ENCODE data around the gene SPECC1.
"Not testable (repeated sequence)": the region's sequence is repeated elsewhere in the genome, so short reads cannot be mapped to it uniquely, and the experiment has no call there.

SPECC1 gene

DNA sequence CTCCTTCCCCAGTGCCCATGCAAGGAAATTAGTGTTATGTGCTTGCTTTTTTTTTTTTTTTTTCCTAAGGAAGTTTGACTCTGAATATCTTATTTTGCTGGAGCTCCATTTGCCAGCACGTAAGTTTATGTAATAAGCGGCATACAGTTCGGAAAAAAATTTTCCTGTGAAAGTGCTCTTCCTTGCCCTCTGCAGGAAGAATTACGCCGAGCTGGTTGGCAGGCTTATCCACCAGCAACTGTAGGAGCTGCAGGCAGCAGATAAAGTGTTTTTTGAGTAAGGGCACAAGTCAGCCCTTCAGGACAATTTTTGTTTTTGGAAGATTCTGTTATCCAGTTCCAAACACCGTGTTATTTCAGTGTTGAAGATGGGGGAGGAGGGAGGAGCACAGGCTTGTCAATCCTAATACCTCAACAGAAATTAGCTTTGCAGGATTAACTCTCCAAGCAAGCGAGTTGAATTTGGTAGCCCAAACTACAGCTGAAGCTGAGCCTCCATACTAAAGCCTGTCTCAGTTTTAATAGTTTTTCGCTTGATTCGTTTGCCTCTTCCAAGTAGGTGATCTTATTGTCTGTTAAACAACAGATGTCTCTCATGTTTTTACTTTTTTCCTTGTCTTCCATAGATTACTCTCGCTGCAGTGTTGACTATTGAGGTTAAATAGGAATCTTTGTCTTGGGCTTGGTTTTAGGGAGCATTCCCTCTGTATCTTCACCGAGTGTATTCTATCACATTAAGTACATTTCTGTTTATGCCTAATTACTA, 1.1 kb downstream of the SPECC1 start:
- peak; percentile 21 for DNase-seq

DNA sequence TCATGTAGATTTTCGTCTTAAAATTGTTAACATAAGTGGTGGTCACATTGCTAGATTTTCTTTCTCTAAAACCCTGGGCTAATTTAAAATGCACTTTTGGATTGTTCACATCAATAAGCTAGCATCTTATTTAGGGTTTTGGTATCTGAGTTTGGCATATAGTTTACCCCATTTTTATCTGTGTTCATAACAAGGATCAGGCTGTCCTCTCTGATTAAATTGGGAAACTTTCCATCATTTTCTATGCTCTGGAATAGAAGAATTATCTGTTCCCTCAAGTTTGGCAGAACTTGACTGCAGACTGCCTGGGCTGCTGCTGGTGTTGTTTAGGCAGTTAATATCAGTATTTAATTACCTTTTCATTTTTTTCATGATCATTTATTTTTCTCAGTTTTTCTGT, 1.8 kb downstream of the SPECC1 start:
- DNase-seq, result no peak

DNA sequence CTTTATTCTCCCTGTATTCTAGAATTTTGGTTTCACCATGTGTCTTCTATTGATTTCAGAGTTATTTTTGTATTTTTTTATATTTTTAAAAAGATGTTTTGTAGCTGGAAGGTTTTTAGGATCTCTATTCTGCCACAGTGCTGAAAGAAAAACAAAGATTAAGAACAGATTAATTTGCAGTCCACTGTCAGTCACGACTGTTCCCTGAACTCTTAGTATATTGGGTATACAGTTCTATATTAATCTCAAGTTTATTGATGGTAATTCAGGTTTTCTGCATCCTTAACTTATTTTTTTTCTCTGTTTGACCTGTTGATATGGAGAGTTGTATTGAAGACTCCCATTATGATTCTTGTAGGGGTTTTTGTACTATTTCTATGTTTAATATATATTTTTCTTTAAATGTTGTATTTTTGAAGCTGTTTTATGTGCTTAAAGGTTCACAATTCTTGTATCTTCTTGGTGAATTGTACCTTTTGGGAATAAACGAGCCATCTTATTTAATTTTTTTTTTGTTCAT, 2.9 kb downstream of the SPECC1 start:
- no peak for DNase-seq

DNA sequence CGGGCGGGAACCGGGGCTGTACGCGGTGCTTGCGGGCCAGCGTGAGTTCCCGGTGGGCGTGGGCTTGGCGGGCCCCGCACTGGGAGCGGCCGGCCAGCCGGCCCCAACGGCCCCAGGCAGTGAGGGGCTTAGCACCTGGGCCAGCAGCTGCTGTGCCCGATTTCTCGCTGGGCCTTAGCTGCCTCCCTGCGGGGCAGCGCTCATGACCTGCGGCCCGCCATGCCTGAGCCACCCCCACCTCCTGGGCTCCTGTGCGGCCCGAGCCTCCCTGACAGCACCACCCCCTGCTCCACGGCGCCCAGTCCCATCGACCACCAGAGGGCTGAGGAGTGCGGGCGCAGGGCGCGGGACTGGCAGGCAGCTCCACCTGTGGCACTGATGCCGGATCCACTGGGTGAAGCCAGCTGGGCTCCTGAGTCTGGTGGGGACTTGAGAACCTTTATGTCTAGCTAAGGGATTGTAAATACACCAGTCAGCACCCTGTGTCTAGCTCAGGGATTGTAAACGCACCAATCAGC, 7.4 kb downstream of the SPECC1 start:
- not testable (repeated sequence) for DNase-seq

DNA sequence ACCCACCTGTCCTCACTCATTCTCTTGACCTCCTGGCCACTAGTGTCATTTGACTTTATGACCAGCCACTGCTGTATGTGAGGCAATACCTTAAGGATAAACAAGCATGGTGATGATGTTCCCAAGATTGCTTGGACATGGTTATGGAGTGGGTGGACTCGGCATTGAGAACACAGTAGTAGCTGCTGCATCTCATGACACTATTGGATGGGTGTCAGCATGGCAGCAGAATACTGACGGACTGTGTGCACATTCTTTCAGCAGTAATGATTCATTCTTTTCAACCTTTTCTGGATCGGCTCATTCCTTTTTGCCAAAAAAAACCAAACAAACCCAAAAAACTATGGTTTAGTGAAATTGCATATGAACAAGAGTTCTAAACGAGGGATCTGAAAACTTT, 13.5 kb downstream of the SPECC1 start:
- DNase-seq, result no peak

DNA sequence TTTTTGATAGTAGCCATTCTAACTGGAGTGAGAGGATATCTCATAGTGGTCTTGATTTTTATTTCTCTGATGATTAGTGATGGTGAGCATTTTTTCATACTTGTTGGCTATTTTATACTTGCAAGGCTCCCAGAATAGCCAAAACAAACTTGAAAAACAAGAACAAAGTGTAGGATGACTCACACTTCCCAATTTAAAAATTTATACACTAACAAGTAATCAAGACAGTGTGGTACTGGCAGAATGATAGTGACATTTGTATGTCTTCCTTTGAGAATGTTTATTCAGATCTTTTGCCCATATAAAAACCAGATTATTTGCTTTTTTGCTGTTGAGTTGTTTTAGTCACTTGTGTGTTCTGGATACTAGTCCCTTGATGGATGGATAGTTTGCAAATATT, 17.8 kb downstream of the SPECC1 start:
- DNase-seq, result no peak

DNA sequence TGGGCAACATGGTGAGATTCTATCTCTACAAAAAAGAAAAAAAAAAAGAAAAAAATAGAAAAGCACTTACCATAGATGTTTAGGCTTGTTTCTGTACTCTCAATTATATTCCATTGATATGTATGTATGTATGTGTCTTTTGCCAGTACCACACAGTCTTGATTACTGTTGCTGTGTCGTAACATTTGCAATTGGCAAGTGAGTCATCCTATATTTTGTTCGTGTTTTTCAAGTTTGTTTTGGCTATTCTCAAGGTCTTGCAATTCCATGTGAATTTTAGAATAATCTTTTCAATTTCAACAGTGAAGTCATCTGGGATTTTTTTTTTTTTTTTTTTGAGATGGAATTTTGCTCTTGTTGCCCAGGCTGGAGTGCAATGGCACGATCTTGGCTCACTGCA, 19.3 kb downstream of the SPECC1 start:
- no peak for DNase-seq

DNA sequence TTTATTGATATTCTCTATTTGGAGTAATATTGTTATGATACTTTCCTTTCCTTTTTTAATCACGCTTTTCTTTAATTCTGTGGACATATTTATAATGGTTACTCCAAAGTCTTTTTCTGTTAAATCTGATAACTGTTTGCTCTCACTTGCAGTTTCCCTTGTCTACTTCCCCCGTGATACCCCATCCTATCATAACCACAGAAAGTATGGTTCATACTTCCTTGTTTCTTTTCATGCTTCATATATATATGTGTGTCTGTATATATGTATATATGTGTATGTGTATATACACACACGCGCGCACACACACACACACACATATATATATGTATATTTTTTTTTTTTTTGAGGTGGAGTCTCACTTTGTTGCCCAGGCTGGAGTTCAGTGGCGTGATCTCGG, 23.5 kb downstream of the SPECC1 start:
- no peak for DNase-seq

DNA sequence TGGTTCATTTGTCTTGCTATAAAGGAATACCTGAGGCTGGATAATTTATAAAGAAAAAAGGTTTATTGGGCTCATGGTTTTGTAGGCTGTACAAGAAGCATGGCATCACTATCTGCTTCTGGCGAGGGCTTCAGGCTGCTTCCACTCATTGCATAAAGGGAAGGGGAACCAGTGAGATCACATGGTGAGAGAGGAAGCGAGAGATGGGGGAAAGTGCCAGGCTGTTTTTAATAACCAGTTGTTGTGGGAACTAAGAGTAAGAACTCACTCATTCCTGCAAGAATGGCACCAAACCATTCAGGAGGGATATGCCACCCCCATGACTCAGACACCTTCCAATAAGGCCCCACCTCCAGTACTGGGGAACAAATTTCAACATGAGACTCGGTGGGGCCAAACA, 24.3 kb downstream of the SPECC1 start:
- no peak for DNase-seq

DNA sequence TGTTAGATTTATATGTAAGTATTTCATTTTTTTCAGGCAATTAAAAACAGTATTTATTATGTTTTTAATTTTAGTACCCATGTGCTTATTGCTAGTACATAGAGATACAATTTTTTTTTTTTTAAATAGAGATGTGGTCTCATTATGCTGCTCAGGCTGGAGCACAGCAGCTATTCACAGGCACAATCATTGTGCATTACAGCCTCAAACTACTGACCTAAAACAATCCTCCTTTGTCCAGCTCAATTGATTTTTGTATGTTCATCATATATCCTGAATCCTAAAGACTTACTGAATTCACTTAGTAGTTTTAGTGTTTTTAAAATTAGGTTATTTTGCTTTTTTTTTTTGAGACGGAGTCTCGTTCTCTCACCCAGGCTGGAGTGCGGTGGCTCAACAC, 26.3 kb downstream of the SPECC1 start:
- DNase-seq, result no peak

DNA sequence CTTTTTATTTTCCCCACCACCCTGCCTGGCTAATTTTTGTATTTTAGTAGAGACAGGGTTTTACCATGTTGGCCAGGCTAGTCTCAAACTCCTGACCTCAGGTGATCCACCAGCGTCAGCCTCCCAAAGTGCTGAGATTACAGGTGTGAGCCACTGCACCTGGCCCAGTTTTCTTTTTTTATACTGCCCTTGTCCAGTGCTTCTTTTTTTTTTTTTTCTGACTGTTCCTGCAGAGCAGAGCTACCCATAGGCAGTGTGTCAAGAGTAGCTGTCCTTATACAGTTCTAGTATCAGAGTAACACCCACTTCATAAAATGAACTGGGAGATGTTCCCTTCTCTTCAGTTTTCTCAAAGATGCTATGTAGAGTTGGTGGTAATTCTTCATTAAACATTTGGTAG, 28.1 kb downstream of the SPECC1 start:
- not testable (repeated sequence) for DNase-seq

DNA sequence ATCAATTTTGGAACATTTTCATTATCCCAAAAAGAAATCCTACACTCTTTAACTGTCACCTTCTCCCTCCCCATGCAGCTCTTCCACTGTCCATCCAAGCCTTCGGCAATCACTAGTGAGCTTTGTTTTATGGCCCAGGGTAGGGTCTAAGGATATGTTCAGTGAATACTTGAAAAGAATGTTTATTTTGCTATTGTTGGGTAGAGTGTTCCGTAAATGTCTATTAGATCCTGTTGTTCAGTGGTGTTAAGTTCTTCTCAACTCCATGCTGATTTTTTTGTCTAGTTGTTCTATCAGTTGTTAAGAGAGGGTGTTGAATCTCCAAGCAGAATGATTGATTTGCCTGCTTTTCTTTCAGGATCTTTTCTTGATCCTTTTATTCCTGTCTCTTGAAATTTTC, 29.9 kb downstream of the SPECC1 start:
- no peak for DNase-seq

DNA sequence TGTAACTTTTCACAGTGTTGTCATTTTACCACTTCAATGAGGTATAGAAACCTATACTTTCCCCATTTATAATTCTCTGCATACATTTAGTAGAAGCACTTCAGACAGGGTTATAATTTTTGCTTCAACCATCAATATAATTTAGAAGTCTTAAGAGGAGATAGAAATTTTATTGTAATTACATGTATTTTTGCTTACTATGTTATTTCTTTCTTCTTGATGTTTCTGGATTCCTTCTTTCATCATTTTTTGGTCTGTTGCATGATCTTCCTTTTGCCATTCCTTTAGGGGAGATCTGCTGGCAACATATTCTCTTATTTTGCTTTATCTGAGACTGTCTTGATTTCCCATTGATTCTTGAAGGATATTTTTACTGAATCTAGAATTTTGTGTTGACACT, 31.1 kb downstream of the SPECC1 start:
- DNase-seq, result no peak

DNA sequence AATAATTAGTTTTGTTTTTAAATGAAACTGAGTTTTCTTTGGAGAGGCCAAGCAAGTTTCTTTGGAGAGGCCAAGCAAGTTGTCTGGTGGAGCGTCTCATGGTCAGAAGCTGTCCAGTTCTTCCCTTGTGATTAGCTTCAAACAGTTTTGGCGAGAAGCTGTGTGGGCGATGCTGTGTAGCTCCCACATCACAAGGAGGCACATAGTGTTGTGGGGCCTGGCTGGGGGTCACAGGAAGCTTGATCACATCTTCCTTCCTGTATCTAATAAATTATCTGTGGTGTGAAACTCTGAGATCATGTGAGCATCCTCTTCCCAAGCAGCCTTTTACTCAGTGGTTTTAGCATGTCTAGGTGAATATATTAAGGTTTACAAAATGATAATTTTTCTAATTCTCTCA, 33.9 kb downstream of the SPECC1 start:
- DNase-seq, result no peak

DNA sequence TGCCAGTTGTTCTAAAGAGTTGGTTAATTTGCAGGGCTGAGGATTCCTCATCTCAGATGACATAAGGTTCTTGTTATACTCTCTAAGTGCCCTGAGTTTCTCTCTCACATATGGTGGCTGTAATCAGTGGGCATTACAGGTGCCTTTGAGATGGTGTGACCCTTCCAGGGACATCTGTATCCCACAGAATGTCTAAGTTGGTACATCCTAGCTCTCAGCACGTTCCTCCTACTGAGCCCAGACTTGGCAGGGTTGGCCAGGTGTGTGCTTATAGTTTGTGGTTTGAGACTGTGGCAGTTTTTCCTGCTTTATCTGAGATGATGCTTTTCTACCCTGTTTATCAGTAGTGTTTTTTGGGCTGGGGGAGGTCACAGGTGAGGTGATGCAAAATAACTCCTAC, 36.3 kb downstream of the SPECC1 start:
- DNase-seq, result no peak

DNA sequence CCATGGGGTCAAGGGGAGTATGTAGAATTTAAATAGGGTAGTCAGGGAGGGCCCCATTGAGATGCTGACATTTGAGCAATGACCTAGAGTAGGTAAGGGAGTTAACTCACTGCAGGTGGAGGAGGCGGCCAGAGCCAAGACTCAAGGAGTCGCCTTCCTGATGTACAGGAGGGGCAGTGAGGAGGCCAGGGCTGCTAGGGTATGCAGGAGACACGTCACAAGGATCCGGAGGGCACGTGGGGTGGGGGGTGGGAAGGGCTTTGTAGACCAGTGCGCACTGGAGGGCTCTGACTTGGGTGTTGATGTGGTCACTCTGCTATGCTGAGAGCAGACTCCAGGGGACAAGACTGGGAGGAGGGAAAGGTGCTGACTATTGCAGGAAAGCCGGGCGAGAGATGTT, 37.5 kb downstream of the SPECC1 start:
- no peak for DNase-seq

DNA sequence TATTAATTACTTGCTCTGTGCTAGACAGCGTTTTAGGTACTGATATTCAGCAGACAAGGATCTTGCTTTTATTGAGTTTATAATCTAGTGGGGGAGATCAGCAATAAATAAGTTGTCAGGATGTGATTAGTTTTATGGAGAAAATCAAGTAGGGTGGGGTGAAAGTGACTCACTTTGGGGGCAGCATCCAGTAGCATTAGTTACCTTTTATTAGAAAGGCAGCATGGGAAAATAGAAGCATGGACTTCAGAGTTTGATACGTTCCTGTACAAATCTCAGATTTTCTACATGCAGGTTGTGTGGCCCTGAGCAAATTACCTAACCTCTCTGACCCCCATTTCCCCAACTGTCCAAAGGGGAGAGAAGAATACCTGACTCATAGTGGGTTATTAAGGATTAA, 42.5 kb downstream of the SPECC1 start:
- no peak for DNase-seq

DNA sequence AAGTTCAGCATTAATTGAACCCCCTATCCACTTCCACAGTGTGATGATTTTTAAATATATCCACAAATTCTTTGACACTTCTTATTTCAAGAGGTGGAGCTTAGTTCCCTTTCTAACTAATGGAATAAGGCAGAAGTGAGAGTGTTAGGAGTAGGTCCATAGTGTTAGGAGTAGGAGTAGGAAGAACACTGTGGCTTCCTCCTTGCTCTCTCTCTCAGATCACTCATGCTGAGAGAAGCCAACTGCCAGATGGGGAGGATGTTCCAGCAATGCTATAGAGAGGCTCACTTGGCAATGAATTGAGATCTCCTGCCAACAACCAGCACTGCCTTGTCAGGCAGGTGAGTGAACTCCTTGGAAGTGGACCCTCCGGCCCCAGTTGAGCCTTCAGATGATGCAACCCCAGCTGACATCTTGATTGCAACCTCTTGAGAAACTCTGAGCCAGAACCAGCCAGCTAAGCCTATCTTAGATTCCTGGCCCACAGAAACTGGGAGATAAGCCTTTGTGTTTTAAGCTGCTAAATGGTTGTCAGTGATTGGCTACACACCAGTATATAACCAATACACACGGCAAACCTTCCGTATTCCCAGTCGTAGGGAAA, 44.3 kb downstream of the SPECC1 start:
- no peak for DNase-seq

DNA sequence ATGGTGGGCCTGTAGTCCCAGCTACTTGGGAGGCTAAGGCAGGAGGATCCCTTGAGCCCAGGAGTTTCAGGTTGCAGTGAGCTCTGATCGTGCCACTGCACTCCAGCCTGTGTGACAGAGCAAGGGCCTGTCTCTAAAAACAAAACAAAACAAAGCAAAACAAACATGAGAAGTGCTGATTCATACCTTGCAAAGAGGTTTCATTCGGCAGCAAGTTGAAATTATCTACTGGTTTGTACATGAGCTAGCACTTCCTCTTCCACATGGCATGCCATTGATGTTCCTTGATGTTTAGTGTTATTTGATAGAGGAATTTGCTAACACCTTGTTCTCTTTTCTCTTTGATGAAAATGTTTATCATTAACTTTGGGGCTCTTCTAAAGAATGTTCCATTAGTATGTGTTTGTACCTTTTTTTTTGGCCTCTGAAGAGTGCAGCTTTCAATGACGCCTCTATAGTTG, 50.6 kb downstream of the SPECC1 start:
- no peak for DNase-seq

DNA sequence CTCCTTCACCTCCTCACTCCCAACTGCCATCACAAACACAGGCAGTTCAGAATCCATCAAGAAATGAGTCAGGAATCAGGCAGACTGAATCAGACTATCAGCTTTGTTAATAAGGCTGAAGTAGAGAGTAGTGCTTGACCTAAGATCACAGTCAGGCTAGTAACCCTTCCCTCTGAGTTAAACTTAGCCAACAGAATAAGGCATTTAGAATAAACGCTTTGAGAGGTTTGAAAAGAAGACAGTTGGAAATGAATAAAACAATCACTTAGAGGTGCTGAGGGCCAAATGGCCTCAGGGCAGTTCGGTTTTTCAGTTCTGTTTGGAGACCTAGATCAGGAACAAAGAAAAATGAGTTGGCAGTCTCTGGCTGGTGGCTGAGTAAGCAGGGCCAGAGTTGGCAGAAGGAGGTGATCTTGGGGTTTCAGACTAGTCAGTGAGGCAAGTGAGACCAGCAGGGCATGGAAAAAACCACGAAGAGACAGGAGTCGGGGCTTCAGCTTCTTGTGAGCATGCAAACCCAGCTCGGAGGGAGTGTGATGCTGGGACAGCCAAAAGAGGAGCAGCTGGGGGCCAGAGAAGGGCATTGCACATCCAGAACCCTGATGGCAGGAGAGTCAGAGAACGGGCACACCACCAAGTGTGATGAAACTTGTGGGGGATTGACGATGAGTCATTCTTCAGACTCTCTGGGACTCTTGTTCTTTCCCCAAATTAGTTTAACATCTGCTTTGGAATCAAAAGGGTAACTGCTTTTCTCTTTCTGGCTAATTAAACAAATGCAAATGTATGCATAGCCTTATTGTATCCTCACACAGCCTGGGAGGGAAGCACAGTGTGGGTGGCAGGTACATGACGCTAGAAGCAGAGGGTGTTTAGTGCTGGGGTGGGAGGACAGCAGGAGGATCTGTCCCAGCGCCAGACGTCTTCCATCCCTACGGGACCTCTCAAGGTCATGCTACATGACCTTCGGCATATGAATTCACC, 54.8 kb downstream of the SPECC1 start:
- no peak for DNase-seq

DNA sequence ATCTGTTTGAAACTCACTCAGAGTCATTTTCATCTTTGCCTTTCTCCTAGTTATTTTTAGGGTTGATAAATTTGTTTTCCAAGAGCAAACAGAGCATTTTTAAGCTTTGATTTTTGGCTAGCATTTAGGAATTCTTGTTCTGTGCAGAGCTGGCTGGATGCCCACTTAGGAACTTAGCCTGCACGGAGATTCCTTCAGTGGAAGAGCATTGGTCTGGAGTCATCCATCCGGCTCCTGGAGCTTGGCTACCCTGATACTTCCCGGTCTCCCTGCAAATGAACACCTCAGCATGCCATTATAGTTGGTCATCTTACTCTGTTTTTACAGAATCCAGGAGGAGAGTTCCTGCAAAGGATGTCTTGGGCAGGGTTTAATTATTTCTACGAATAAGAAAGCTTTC, 57.1 kb downstream of the SPECC1 start:
- DNase-seq, result no peak

DNA sequence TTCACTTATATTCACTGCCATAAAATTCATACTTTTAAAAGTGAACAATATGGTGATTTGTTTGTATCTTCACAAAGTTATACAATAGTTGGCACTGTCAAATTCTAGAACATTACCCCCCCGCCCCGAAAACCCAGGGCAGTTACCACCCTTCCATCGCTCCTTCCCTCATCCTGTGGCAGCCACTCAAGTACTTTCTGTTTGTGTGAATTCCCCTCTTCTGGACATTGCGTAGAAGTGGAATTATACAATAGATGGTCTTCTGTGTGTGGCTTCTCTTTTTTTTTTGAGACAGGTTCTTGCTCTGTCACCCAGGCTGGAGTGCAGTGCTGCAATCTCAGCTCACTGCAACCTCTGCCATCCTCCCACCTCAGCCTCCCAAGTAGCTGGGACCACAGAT, 58.6 kb downstream of the SPECC1 start:
- no peak for DNase-seq

DNA sequence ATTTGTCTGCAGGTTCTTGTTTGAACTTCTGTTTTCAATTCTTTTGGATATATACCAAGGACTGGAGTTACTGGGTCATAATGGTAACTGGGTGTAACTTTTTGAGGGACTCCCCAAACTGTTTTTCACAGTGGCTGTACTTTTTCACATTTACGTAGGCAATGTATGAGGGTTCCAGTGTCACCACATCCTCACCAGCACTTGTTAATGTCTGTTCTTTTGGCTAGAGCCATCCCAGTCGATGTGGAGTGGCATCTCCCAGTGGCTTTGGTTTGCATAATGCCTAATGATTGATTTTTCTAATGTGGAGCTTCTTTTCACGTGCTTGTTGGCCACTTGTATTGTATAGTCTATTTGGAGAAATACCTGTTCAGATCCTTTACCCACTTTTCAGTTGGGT, 59.3 kb downstream of the SPECC1 start:
- no peak for DNase-seq

Data from GDM1 (cell line).